Testis (tissue), 3 donors: ENCODE data around the gene GTPBP3. TPM values are rescaled to one million over a fixed set of nuclear protein-coding genes. Genes with fewer than 3 reads are reported as not detected.
A peak's percentile ranks its signal among the peaks of the same experiment; 100 is the strongest.

Experiments used
- DNase-seq: peaks from one replicate; pipeline ENCODE4 v3.0.0-alpha.2; 2019
- H3K27ac ChIP-seq, 2 donors: fragments of 200-600 bp; sonication (generic); one replicate each; pipeline ENCODE4 v1.5.1; 2019
- H3K27me3 ChIP-seq: fragments of 200-600 bp; sonication (generic); one replicate; pipeline ENCODE4 v1.5.1; 2019
- H3K36me3 ChIP-seq: fragments of 200-600 bp; sonication (generic); one replicate; pipeline ENCODE4 v1.5.1; 2017; ENCODE audit warnings: low read depth; ENCODE audit errors: missing control alignments
- H3K4me1 ChIP-seq: fragments of 200-600 bp; sonication (generic); one replicate; pipeline ENCODE4 v1.5.1; 2019
- H3K4me3 ChIP-seq, 2 donors: fragments of 200-600 bp; sonication (generic); one replicate each; pipeline ENCODE4 v1.5.1; 2017 to 2019
- H3K9me3 ChIP-seq: fragments of 200-600 bp; sonication (generic); one replicate; pipeline ENCODE4 v1.5.1; 2017
- CTCF ChIP-seq, 3 experiments: fragments of 450-650 bp in 2 of 3; fragments of 200-600 bp in 1 of 3; sonication (generic) in 1 of 3; IDR thresholded peaks; one replicate each; pipeline ENCODE4 v1.5.1; 2016 to 2019; ENCODE audit warnings: antibody characterized with exemption in 3 of 3, mild to moderate bottlenecking in 2 of 3, moderate library complexity in 1 of 3
- POLR2A ChIP-seq: fragments of 450-650 bp; IDR thresholded peaks from one replicate; pipeline ENCODE4 v1.6.1; 2017; ENCODE audit warnings: antibody characterized with exemption, mild to moderate bottlenecking, moderate library complexity
- WGBS, 2 donors: methylation state at CpG; one replicate each; pipeline ENCODE4 v1.1.5; 2018; 5-methylcytosine and 5-hydroxymethylcytosine counted together
- intact Hi-C: fragments of 100-400 bp; cut with DNase I; formaldehyde crosslinking; loops from one replicate; pipeline ENCODE4 v1.15.1; 2023; ENCODE audit warnings: low total_unique reads
- polyA plus RNA-seq: library from polyadenylated mRNA; stranded (reverse); fragments of 350-450 nt; fragmentation: Illumina TruSeq; extraction: RNeasy Lipid Tissue Mini Kit (QIAGEN cat#74804); gene quantifications from one replicate; pipeline ENCODE4 v1.2.3, GENCODE V29; 2014; ENCODE audit warnings: low read depth, low replicate concordance; ENCODE audit not compliant: insufficient read depth
- total RNA-seq, 2 donors: library from RNA; depleted of rRNA; stranded (reverse); fragments of >200 nt; gene quantifications; one replicate each; pipeline ENCODE4 v1.2.3, GENCODE V29; 2016

Gene GTPBP3
- total and polyA plus RNA-seq, 3 donors from 2014 or later = 9.7 to 22.9 (median 21.6) TPM

- peaks cover 39% of the 10 kb centered on the region for H3K4me1 ChIP-seq
- H3K4me3 ChIP-seq = peak overlapping the region; percentile 67 to 77
- H3K36me3 ChIP-seq = no peaks in the 10 kb centered on the region
- H3K27ac ChIP-seq = peak overlapping the region in 1 of 2 donors; percentile 84
- no peak for TF ChIP-seq POLR2A
- no peak for TF ChIP-seq CTCF (IDR thresholded peaks at IDR 0.05)
- no peaks in the 10 kb centered on the region for H3K27me3 ChIP-seq
- no peaks in the 10 kb centered on the region for H3K9me3 ChIP-seq
- DNase-seq = no peak
- intact Hi-C loops = no loop called here
- WGBS, 2 donors = 0 to 1% methylated on average over 5 to 7 of the region's 7 CpGs
Observed at GRCh38 chr19:17305216-17305516, 32.2 kb upstream of the GTPBP3 start.

GRCh38 chr19:17305517-17306284, 31.7 kb upstream of the GTPBP3 start, which contains the start of gene MRPL34:
MRPL34 (plus strand) TSS chr19:17305872; CDS start chr19:17305893, 21 bp downstream.
- H3K9me3 ChIP-seq = no peaks in the 10 kb centered on the region
- H3K36me3 ChIP-seq = no peaks in the 10 kb centered on the region
- peaks cover 44% of the 10 kb centered on the region for H3K4me1 ChIP-seq
- H3K27ac ChIP-seq = peak within 1 kb of the TSS; percentile 81 to 84
- intact Hi-C loops = no loop called here
- H3K4me3 ChIP-seq = peak within 1 kb of the TSS; percentile 67 to 77
- peak; percentile 97 for DNase-seq
- TF ChIP-seq CTCF (IDR thresholded peaks at IDR 0.05) (peak; percentile 56 to 91 (median 78)), POLR2A (no peak)
- H3K27me3 ChIP-seq = no peaks in the 10 kb centered on the region
- 0% methylated on average over 13 to 54 of the region's 55 CpGs for WGBS, 2 donors

GRCh38 chr19:17306285-17306714, 31.1 kb upstream of the GTPBP3 start:
- no peak for TF ChIP-seq POLR2A
- TF ChIP-seq CTCF (IDR thresholded peaks at IDR 0.05) = no peak
- H3K4me1 ChIP-seq = peaks cover 42% of the 10 kb centered on the region
- no peaks in the 10 kb centered on the region for H3K27me3 ChIP-seq
- H3K36me3 ChIP-seq = no peaks in the 10 kb centered on the region
- H3K9me3 ChIP-seq = no peaks in the 10 kb centered on the region
- H3K4me3 ChIP-seq = peak overlapping the region; percentile 67 to 77
- no peak for DNase-seq
- intact Hi-C loops = no loop called here
- H3K27ac ChIP-seq = peak overlapping the region; percentile 81 to 84
- WGBS, 2 donors = 5% methylated on average over 28 of the region's 28 CpGs

GRCh38 chr19:17307876-17308377, 29.4 kb upstream of the GTPBP3 start:
- H3K27ac ChIP-seq = no peak overlapping the region
- WGBS, 2 donors = 65 to 69% methylated on average over 8 of the region's 8 CpGs
- no peak for DNase-seq
- H3K4me3 ChIP-seq = no peak overlapping the region
- no peaks in the 10 kb centered on the region for H3K9me3 ChIP-seq
- H3K36me3 ChIP-seq = no peaks in the 10 kb centered on the region
- no peaks in the 10 kb centered on the region for H3K27me3 ChIP-seq
- H3K4me1 ChIP-seq = peaks cover 44% of the 10 kb centered on the region
- no peak for TF ChIP-seq CTCF (IDR thresholded peaks at IDR 0.05)
- no peak for TF ChIP-seq POLR2A
- intact Hi-C loops = no loop called here
